HepG2 (cell line): ENCODE results near the gene RHOBTB1. TPM values are rescaled to one million over a fixed set of nuclear protein-coding genes. Genes with fewer than 3 reads are reported as not detected.

Source experiments
- ATAC-seq: fragments of 200-7000 bp; cut with Tn5 transposase; 3 replicates; pipeline ENCODE4 v1.9.1; 2020; ENCODE audit warnings: mild to moderate bottlenecking, moderate library complexity
- BruUV-seq: library from RNA; stranded (reverse); fragments of 400-500 nt; replicated peaks from 2 replicates; lab custom pipeline; 2021; lab: Mats Ljungman, UMichigan
- CTCF ChIA-PET: fragments of 300-600 bp; formaldehyde crosslinking; extraction: SDS; loops from one replicate; lab custom pipeline; 2021; ENCODE audit warnings: low total read pairs, inconsistent platforms, low intra/inter-chr PET ratio; lab: Yijun Ruan, JAX
- POLR2A ChIA-PET: fragments of 350-600 bp; sonication (Branson Sonifier 250); formaldehyde crosslinking; loops from one replicate; lab custom pipeline; 2020; ENCODE audit warnings: antibody characterized with exemption, inconsistent platforms; lab: Yijun Ruan, JAX
- DNase-seq: peaks from one replicate; pipeline ENCODE4 v3.0.0-alpha.2; 2015; ENCODE audit warnings: low spot score
- FAIRE-seq: peaks from 3 replicates; lab custom pipeline; 2011; peaks lifted over from hg19 to GRCh38; lab: Jason Lieb, UNC
- H2AFZ ChIP-seq: one replicate; pipeline ENCODE4 v1.6.1; 2011; ENCODE audit warnings: low read length, inconsistent platforms
- H3K27ac ChIP-seq: fragments of 300-600 bp; 3 replicates; pipeline ENCODE4 v1.8.0; 2011; ENCODE audit warnings: mixed run types, mild to moderate bottlenecking, mixed read lengths, low read length, inconsistent platforms; ENCODE audit not compliant: insufficient read depth; ENCODE audit errors: extremely low read length
- H3K27me3 ChIP-seq, 2 experiments: fragments of 200-600 bp in 1 of 2; 2 replicates in 1 of 2; 3 replicates in 1 of 2; pipeline versions ENCODE4 v1.6.0 to v1.8.0; 2011; ENCODE audit warnings: low read length in 2 of 2, mild to moderate bottlenecking in 2 of 2, moderate library complexity in 2 of 2, inconsistent platforms in 1 of 2; ENCODE audit not compliant: insufficient read depth in 2 of 2, control insufficient read depth in 1 of 2
- H3K36me3 ChIP-seq, 2 experiments: fragments of 200-600 bp in 1 of 2; replicated peaks in 1 of 2; 2 replicates in 1 of 2; 3 replicates in 1 of 2; pipeline versions ENCODE4 v1.5.1 to v1.8.0; 2011; ENCODE audit warnings: low read length in 2 of 2, inconsistent platforms in 1 of 2; ENCODE audit not compliant: insufficient read depth in 2 of 2, control insufficient read depth in 1 of 2
- H3K4me1 ChIP-seq: 2 replicates; pipeline ENCODE4 v1.5.1; 2012; ENCODE audit warnings: low read length, inconsistent platforms; ENCODE audit not compliant: insufficient read depth
- H3K4me2 ChIP-seq: 2 replicates; pipeline ENCODE4 v1.6.0; 2011; ENCODE audit warnings: low read depth, low read length, inconsistent platforms
- H3K4me3 ChIP-seq, 3 experiments: fragments of 200-600 bp in 1 of 3; sonication (generic), shearing (Covaris generic) in 1 of 3; replicated peaks in 1 of 3; 2 replicates each; pipeline ENCODE4 v1.5.1; 2011 to 2016; ENCODE audit warnings: low read length in 3 of 3, inconsistent platforms in 2 of 3, low read depth in 2 of 3, mild to moderate bottlenecking in 2 of 3, control low read depth in 1 of 3, mixed read lengths in 1 of 3; ENCODE audit not compliant: insufficient read depth in 1 of 3
- H3K79me2 ChIP-seq: one replicate; pipeline ENCODE4 v1.6.1; 2011; ENCODE audit warnings: low read length, inconsistent platforms; ENCODE audit not compliant: insufficient read depth
- H3K9ac ChIP-seq: 2 replicates; pipeline ENCODE4 v1.6.0; 2011; ENCODE audit warnings: mild to moderate bottlenecking, low read depth, low read length, inconsistent platforms; ENCODE audit not compliant: insufficient read depth
- H3K9me3 ChIP-seq: 2 replicates; pipeline ENCODE4 v1.5.1; 2012; ENCODE audit warnings: mild to moderate bottlenecking, low read length
- H4K20me1 ChIP-seq: 2 replicates; pipeline ENCODE4 v1.6.0; 2011; ENCODE audit warnings: inconsistent platforms, mild to moderate bottlenecking, low read length, moderate library complexity; ENCODE audit not compliant: insufficient read depth
- ARHGAP35 ChIP-seq: sonication (generic); formaldehyde crosslinking; IDR thresholded peaks from 2 replicates; pipeline ENCODE4 v1.9.0; 2022; ENCODE audit warnings: mild to moderate bottlenecking, inconsistent platforms, moderate library complexity, missing genetic modification reagents, borderline replicate concordance
- ATM ChIP-seq: fragments of 450-650 bp; IDR thresholded peaks from 2 replicates; pipeline ENCODE4 v1.7.1; 2017; ENCODE audit warnings: mild to moderate bottlenecking, borderline replicate concordance
- CBX1 ChIP-seq: IDR thresholded peaks from one replicate; pipeline ENCODE4 v1.6.1; 2016; ENCODE audit warnings: antibody characterized with exemption, low read depth
- DR1 ChIP-seq: sonication (generic); formaldehyde crosslinking; IDR thresholded peaks from 2 replicates; pipeline ENCODE4 v1.8.0; 2021; ENCODE audit warnings: mild to moderate bottlenecking, missing genetic modification reagents, inconsistent platforms
- ELF1 ChIP-seq: sonication (generic); formaldehyde crosslinking; IDR thresholded peaks from 2 replicates; pipeline ENCODE4 v1.4.0; 2020; ENCODE audit warnings: missing genetic modification reagents
- HDAC6 ChIP-seq: fragments of 200-600 bp; sonication (generic); IDR thresholded peaks from 2 replicates; pipeline ENCODE4 v1.7.0; 2017; ENCODE audit warnings: mild to moderate bottlenecking, antibody characterized with exemption, low read length, low read depth
- NCOA1 ChIP-seq: sonication (generic); formaldehyde crosslinking; IDR thresholded peaks from 2 replicates; pipeline ENCODE4 v1.9.0; 2021; ENCODE audit warnings: missing genetic modification reagents
- POLR2A ChIP-seq, 2 experiments: IDR thresholded peaks; 2 replicates each; pipeline ENCODE4 v1.6.1; 2011; ENCODE audit warnings: low read depth in 2 of 2, low read length in 2 of 2, mild to moderate bottlenecking in 1 of 2, moderate library complexity in 1 of 2; ENCODE audit not compliant: insufficient read depth in 1 of 2
- ZKSCAN5 ChIP-seq: sonication (generic); formaldehyde crosslinking; IDR thresholded peaks from 2 replicates; pipeline ENCODE4 v1.5.1; 2020; ENCODE audit warnings: mild to moderate bottlenecking, missing genetic modification reagents
- ZMAT3 ChIP-seq: sonication (generic); formaldehyde crosslinking; conservative IDR thresholded peaks from 2 replicates; pipeline ENCODE4 v1.7.0; 2021; ENCODE audit warnings: missing genetic modification reagents
- WGBS: methylation state at CpG from one replicate; pipeline ENCODE4 v1.1.6; 2017; ENCODE audit warnings: low lambda C conversion rate; 5-methylcytosine and 5-hydroxymethylcytosine counted together
- in situ Hi-C: cut with HindIII; loops from 2 replicates; pipeline ENCODE4 v1.10.0; 2017; ENCODE audit warnings: low pct_unique_long_range_greater_than_20kb; ENCODE audit not compliant: extremely low pct_ligation_motif_present
- intact Hi-C: fragments of 100-400 bp; cut with micrococcal nuclease; formaldehyde crosslinking; loops from one replicate; pipeline ENCODE4 v1.10.0; 2022; ENCODE audit not compliant: unreplicated experiment
- polyA plus RNA-seq, 8 experiments: library from polyadenylated mRNA; depleted of rRNA in 3 of 8; stranded (reverse) in 7 of 8; unstranded in 1 of 8; fragments of >200 nt; fragmentation: Illumina TruSeq in 4 of 8; extraction: Trizol in 4 of 8; gene quantifications; 2 replicates each; pipeline versions ENCODE4 v1.2.1 to v1.2.3, GENCODE V29; 2011 to 2016; ENCODE audit warnings: low read depth in 4 of 8, missing spikeins in 1 of 8, mixed read lengths in 1 of 8; ENCODE audit not compliant: insufficient read depth in 1 of 8
- total RNA-seq, 5 experiments: library from RNA; depleted of rRNA; stranded (reverse); fragments of >200 nt; fragmentation: Illumina TruSeq; extraction: Trizol; gene quantifications; 2 replicates each; pipeline ENCODE4 v1.2.3, GENCODE V29; 2016; ENCODE audit warnings: low read depth in 1 of 5
- TF ChIP-seq, protein P1 (sequence below): sonication (generic); formaldehyde crosslinking; IDR thresholded peaks from 2 replicates; pipeline ENCODE4 v1.5.0; 2020; ENCODE audit warnings: missing genetic modification reagents, mild to moderate bottlenecking, borderline replicate concordance
- TF ChIP-seq, protein P2 (sequence below): sonication (generic); formaldehyde crosslinking; IDR thresholded peaks from 2 replicates; pipeline ENCODE4 v1.4.0; 2020; ENCODE audit warnings: mild to moderate bottlenecking, missing genetic modification reagents

The RHOBTB1 gene
- total and polyA plus RNA-seq, 2 of the 13 experiments (the other 11 are each of a cell fraction or from before 2014, with no cell fraction given), result 18.8 to 59.5 TPM

DNA sequence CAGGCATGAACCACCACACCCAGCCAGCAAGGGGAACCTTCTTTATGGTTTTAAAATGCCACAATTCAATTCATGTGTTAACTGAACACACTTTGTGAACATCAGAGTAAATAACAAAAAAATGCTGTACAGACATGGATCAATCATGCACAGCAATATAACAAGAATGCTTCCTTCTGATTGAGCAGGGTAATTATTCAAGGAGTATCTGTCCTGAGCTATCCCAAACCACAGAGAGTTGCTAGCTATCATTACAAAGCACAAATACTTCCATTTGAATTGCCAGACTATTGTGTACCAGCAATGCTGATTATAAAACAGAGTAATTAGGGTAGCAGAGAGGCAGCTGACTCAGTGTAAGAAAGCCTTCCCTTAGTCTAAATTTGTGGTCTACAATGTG is 11.3 kb upstream of the RHOBTB1 start:
- H3K27ac ChIP-seq, result peak overlapping the region; percentile 64
- no peak for DNase-seq
- peak; percentile 25; the same call in 1 of the 3 replicates for ATAC-seq
- no peak overlapping the region for H3K4me2 ChIP-seq
- no TSS peak for BruUV-seq
- no peak overlapping the region for H2AFZ ChIP-seq
- no peak overlapping the region for H3K4me3 ChIP-seq
- no peaks in the 10 kb centered on the region for H3K79me2 ChIP-seq
- H3K9me3 ChIP-seq, result no peaks in the 10 kb centered on the region
- H3K9ac ChIP-seq, result no peak overlapping the region
- H3K4me1 ChIP-seq, result peaks cover 30% of the 10 kb centered on the region
- in situ Hi-C loops, result no loop called here
- H4K20me1 ChIP-seq, result no peaks in the 10 kb centered on the region
- TF ChIP-seq HDAC6, result no peak
- no peak for TF ChIP-seq DR1 (CRISPR knock-in tag)
- TF ChIP-seq CBX1, result no peak
- TF ChIP-seq ZKSCAN5, result no peak
- TF ChIP-seq ZMAT3 (CRISPR knock-in tag), result no peak
- TF ChIP-seq ATM, result no peak
- TF ChIP-seq ELF1 (CRISPR knock-in tag), result no peak
- no peaks in the 10 kb centered on the region for H3K27me3 ChIP-seq
- ChIA-PET CTCF (no interaction called here), POLR2A (interaction anchor here (1.3 to 1.5 kb wide), 2 partner anchors 11 to 12 kb away, joined by 3 read pairs; no protein-coding TSS in a partner anchor)
- FAIRE-seq, result no peak
- intact Hi-C loops, result no loop called here
- H3K36me3 ChIP-seq, result peaks cover 4 to 6% of the 10 kb centered on the region in 2 experiments; a peak in 2 of 5 replicates

DNA sequence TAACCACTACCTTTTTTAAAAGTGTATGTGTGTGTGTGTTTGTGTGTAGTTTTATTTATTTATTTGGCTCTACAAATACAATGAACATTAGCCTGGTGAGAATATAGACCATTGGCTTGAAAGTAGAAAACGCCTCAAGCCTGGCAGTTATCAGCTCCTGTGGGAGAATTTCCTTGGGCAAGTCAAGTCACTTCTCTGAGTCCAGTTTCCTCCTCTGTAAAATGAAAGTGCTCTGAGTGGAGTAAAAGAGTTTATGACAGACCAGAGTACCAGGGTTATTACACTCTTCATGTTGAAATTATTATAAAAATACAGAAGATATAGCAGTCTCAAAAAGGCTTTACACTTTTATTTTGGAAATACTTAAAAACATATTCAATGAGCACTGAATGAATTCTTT is 10.1 kb upstream of the RHOBTB1 start:
- ChIA-PET POLR2A (no interaction called here), CTCF (no interaction called here)
- no peak for ATAC-seq
- BruUV-seq, result no TSS peak
- DNase-seq, result no peak
- Histone ChIP-seq H3K4me2 (no peak overlapping the region), H4K20me1 (no peaks in the 10 kb centered on the region), H3K79me2 (no peaks in the 10 kb centered on the region), H3K27me3 (no peaks in the 10 kb centered on the region), H2AFZ (no peak overlapping the region), H3K4me1 (peaks cover 30% of the 10 kb centered on the region), H3K36me3 (peaks cover 4 to 6% of the 10 kb centered on the region in 2 experiments; a peak in 2 of 5 replicates), H3K9ac (no peak overlapping the region), H3K9me3 (no peaks in the 10 kb centered on the region), H3K27ac (no peak overlapping the region), H3K4me3 (no peak overlapping the region)
- intact Hi-C loops (no loop called here), in situ Hi-C loops (no loop called here)
- no peak for FAIRE-seq
- 94% methylated on average over 1 of the region's 1 CpG for WGBS
- no peak for TF ChIP-seq ARHGAP35
- TF ChIP-seq POLR2A (IDR thresholded peaks at IDR 0.05; ENCODE audit: insufficient read depth in 1 of 2, low read depth in 2 of 2, low read length in 2 of 2), result no peak
- TF ChIP-seq, protein P1, sequence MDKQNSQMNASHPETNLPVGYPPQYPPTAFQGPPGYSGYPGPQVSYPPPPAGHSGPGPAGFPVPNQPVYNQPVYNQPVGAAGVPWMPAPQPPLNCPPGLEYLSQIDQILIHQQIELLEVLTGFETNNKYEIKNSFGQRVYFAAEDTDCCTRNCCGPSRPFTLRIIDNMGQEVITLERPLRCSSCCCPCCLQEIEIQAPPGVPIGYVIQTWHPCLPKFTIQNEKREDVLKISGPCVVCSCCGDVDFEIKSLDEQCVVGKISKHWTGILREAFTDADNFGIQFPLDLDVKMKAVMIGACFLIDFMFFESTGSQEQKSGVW (CRISPR knock-in tag), result no peak
- TF ChIP-seq, protein P2, sequence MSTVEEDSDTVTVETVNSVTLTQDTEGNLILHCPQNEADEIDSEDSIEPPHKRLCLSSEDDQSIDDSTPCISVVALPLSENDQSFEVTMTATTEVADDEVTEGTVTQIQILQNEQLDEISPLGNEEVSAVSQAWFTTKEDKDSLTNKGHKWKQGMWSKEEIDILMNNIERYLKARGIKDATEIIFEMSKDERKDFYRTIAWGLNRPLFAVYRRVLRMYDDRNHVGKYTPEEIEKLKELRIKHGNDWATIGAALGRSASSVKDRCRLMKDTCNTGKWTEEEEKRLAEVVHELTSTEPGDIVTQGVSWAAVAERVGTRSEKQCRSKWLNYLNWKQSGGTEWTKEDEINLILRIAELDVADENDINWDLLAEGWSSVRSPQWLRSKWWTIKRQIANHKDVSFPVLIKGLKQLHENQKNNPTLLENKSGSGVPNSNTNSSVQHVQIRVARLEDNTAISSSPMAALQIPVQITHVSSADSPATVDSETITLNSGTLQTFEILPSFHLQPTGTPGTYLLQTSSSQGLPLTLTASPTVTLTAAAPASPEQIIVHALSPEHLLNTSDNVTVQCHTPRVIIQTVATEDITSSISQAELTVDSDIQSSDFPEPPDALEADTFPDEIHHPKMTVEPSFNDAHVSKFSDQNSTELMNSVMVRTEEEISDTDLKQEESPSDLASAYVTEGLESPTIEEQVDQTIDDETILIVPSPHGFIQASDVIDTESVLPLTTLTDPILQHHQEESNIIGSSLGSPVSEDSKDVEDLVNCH (CRISPR knock-in tag), result no peak
- TF ChIP-seq NCOA1 (CRISPR knock-in tag), result no peak
